Neural progenitor cell (in vitro differentiated cells): ENCODE measurements around the gene IREB2. TPM values are rescaled to one million over a fixed set of nuclear protein-coding genes. Genes with fewer than 3 reads are reported as not detected.

Experiments used
- DNase-seq: peaks from one replicate; pipeline ENCODE4 v3.0.0-alpha.2; 2016; ENCODE audit warnings: low spot score
- H2AFZ ChIP-seq: fragments of 200-600 bp; sonication (generic); replicated peaks from 2 replicates; pipeline ENCODE4 v1.6.1; 2016; ENCODE audit warnings: antibody characterized with exemption
- H3F3A ChIP-seq: fragments of 200-600 bp; sonication (generic); 2 replicates; pipeline ENCODE4 v1.6.1; 2016; ENCODE audit warnings: antibody characterized with exemption, low read depth
- H3K27ac ChIP-seq: fragments of 200-600 bp; sonication (generic); 2 replicates; pipeline ENCODE4 v1.5.1; 2016; ENCODE audit warnings: mild to moderate bottlenecking
- H3K27me3 ChIP-seq: fragments of 200-600 bp; sonication (generic); 2 replicates; pipeline ENCODE4 v1.6.1; 2016; ENCODE audit warnings: mild to moderate bottlenecking, moderate library complexity
- H3K36me3 ChIP-seq: fragments of 200-600 bp; sonication (generic); 2 replicates; pipeline ENCODE4 v1.5.1; 2016
- H3K4me1 ChIP-seq: fragments of 200-600 bp; sonication (generic); 2 replicates; pipeline ENCODE4 v1.6.1; 2016; ENCODE audit warnings: mixed run types
- H3K4me2 ChIP-seq: fragments of 200-600 bp; sonication (generic); 2 replicates; pipeline ENCODE4 v1.6.1; 2016
- H3K4me3 ChIP-seq: fragments of 200-600 bp; sonication (generic); 2 replicates; pipeline ENCODE4 v1.5.1; 2016
- H3K79me2 ChIP-seq: fragments of 200-600 bp; sonication (generic); 2 replicates; pipeline ENCODE4 v1.6.1; 2016; ENCODE audit warnings: low read depth
- H3K9ac ChIP-seq: fragments of 200-600 bp; sonication (generic); 2 replicates; pipeline ENCODE4 v1.6.1; 2016
- H3K9me3 ChIP-seq: fragments of 200-600 bp; sonication (generic); 2 replicates; pipeline ENCODE4 v1.5.1; 2016; ENCODE audit warnings: low read depth
- H4K20me1 ChIP-seq: fragments of 200-600 bp; sonication (generic); 2 replicates; pipeline ENCODE4 v1.6.1; 2016; ENCODE audit warnings: low read depth
- H3K27ac Mint-ChIP-seq: 3 replicates; pipeline ENCODE4 v1.8.0; 2021; ENCODE audit warnings: mixed read lengths
- H3K27me3 Mint-ChIP-seq: 2 replicates; pipeline ENCODE4 v1.8.0; 2022; ENCODE audit warnings: low read depth, mild to moderate bottlenecking, inconsistent platforms, moderate library complexity, mixed read lengths; ENCODE audit not compliant: insufficient read depth
- H3K36me3 Mint-ChIP-seq: 3 replicates; pipeline ENCODE4 v1.8.0; 2021; ENCODE audit warnings: mixed read lengths
- H3K4me1 Mint-ChIP-seq: 3 replicates; pipeline ENCODE4 v1.8.0; 2021; ENCODE audit warnings: mixed read lengths
- H3K4me3 Mint-ChIP-seq: 3 replicates; pipeline ENCODE4 v1.8.0; 2021; ENCODE audit warnings: mild to moderate bottlenecking, moderate library complexity, mixed read lengths
- H3K9me3 Mint-ChIP-seq: 3 replicates; pipeline ENCODE4 v1.8.0; 2020; ENCODE audit warnings: mixed read lengths
- EZH2 ChIP-seq: fragments of 200-600 bp; sonication (generic); IDR thresholded peaks from 2 replicates; pipeline ENCODE4 v1.6.1; 2017; ENCODE audit warnings: antibody characterized with exemption, mild to moderate bottlenecking, moderate library complexity
- EZH2phosphoT487 ChIP-seq: fragments of 200-600 bp; sonication (generic); IDR thresholded peaks from 2 replicates; pipeline ENCODE4 v1.6.1; 2017; ENCODE audit warnings: antibody characterized with exemption
- total RNA-seq: library from RNA; depleted of rRNA; stranded (reverse); fragments of >200 nt; gene quantifications from 2 replicates; pipeline ENCODE4 v1.2.3, GENCODE V29; 2015; ENCODE audit warnings: low replicate concordance
- TF ChIP-seq, protein P1 (sequence below): fragments of 200-600 bp; sonication (generic); IDR thresholded peaks from 2 replicates; pipeline ENCODE4 v1.5.1; 2017; ENCODE audit warnings: antibody characterized with exemption, mild to moderate bottlenecking

The IREB2 gene
- total RNA-seq, 1 donor from 2014 or later, result 87.7 TPM

DNA sequence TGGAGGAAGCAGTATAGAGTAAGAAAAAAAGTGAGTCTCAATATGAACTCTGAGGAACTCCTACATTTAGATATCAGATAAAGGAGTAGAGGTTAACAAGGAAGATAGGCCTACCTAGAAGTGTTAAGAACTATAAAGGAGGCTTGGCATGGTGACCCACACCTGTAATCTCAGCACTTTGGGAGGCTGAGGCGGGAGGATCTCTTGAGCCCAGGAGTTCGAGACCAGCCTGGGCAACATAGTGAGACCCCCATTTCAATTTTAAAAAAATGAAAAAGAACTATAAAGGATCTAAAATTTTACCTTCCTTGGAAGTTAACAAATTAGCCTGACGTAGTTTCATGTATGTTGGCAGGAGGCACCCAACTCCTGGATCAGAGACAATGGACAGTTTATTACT, 14.5 kb downstream of the IREB2 start:
- TF ChIP-seq, protein P1, sequence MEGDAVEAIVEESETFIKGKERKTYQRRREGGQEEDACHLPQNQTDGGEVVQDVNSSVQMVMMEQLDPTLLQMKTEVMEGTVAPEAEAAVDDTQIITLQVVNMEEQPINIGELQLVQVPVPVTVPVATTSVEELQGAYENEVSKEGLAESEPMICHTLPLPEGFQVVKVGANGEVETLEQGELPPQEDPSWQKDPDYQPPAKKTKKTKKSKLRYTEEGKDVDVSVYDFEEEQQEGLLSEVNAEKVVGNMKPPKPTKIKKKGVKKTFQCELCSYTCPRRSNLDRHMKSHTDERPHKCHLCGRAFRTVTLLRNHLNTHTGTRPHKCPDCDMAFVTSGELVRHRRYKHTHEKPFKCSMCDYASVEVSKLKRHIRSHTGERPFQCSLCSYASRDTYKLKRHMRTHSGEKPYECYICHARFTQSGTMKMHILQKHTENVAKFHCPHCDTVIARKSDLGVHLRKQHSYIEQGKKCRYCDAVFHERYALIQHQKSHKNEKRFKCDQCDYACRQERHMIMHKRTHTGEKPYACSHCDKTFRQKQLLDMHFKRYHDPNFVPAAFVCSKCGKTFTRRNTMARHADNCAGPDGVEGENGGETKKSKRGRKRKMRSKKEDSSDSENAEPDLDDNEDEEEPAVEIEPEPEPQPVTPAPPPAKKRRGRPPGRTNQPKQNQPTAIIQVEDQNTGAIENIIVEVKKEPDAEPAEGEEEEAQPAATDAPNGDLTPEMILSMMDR, result no peak
- no peak for TF ChIP-seq EZH2phosphoT487
- no peak for TF ChIP-seq EZH2
- H3K27ac Mint-ChIP-seq, result no peak overlapping the region

DNA sequence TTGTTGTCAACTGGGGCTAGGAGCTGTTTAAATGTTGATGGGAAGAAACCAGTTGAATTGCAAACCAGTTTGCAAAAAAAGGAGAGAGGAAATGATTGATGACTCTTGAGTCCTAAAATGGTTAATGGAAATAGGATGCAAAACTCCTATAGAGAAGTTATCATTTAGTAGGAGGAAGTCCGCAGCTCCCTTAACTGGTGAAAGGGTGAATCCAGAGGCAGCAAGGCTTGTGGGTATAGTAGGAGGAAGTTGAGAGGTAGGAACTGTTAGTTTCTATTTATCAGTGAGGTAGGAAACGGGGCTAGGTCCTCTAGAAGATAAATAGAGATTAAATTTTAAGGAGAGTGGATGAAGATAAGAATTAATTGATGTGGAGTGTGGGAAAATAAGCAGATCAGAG, 15.4 kb downstream of the IREB2 start:
- Histone ChIP-seq H3K4me1 (no peaks in the 10 kb centered on the region), H3K79me2 (peaks cover 100% of the 10 kb centered on the region), H3K9me3 (no peaks in the 10 kb centered on the region), H3K9ac (no peak overlapping the region), H3F3A (no peaks in the 10 kb centered on the region), H2AFZ (no peak overlapping the region), H4K20me1 (peaks cover 99% of the 10 kb centered on the region), H3K4me3 (no peak overlapping the region), H3K27ac (no peak overlapping the region), H3K27me3 (no peaks in the 10 kb centered on the region), H3K4me2 (no peak overlapping the region), H3K36me3 (no peaks in the 10 kb centered on the region)
- H3K4me3 Mint-ChIP-seq, result no peak overlapping the region
- DNase-seq, result no peak
- TF ChIP-seq, protein P1, result no peak
- TF ChIP-seq EZH2 (no peak), EZH2phosphoT487 (no peak)
- H3K27ac Mint-ChIP-seq, result no peak overlapping the region
- peaks cover 7% of the 10 kb centered on the region for H3K36me3 Mint-ChIP-seq
- H3K9me3 Mint-ChIP-seq, result no peaks in the 10 kb centered on the region
- no peaks in the 10 kb centered on the region for H3K4me1 Mint-ChIP-seq
- H3K27me3 Mint-ChIP-seq, result no peaks in the 10 kb centered on the region

More for the DNA sequence above, 14.5 kb downstream of the IREB2 start:
- H3K36me3 ChIP-seq, result no peaks in the 10 kb centered on the region
- H3K27ac ChIP-seq, result no peak overlapping the region
- H3K9ac ChIP-seq, result no peak overlapping the region
- no peak overlapping the region for H3K4me2 ChIP-seq
- peaks cover 100% of the 10 kb centered on the region for H3K79me2 ChIP-seq
- H3K4me1 ChIP-seq, result no peaks in the 10 kb centered on the region
- Mint-ChIP-seq H3K27me3 (peaks cover 2% of the 10 kb centered on the region), H3K36me3 (peaks cover 9% of the 10 kb centered on the region), H3K9me3 (no peaks in the 10 kb centered on the region), H3K4me3 (no peak overlapping the region), H3K4me1 (no peaks in the 10 kb centered on the region)
- H3K27me3 ChIP-seq, result no peaks in the 10 kb centered on the region
- H3K4me3 ChIP-seq, result no peak overlapping the region
- H4K20me1 ChIP-seq, result peaks cover 99% of the 10 kb centered on the region
- DNase-seq, result no peak
- no peaks in the 10 kb centered on the region for H3F3A ChIP-seq
- H2AFZ ChIP-seq, result no peak overlapping the region
- H3K9me3 ChIP-seq, result no peaks in the 10 kb centered on the region

DNA sequence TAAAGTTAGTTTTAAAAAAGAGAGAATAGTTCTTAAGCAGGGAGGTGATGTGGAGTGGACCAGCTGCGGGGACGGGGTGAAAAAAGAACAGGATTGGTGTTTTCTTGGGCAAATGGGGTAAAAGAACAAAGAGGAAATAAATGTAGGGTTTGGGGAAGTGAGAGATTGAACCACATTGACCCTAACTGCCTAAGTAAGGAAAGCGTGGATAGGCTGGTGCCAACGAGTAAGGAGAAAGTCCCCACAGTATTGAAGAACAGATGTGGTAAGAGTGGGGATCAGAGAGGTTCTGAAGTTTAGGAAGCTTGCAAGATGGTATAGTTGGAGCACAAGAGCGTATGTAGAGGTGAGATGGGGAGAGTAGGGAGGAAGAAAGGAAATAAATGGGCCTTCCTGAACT, 17.0 kb downstream of the IREB2 start:
- no peaks in the 10 kb centered on the region for H3K9me3 ChIP-seq
- H3K4me3 Mint-ChIP-seq, result no peak overlapping the region
- H3K79me2 ChIP-seq, result peaks cover 100% of the 10 kb centered on the region
- TF ChIP-seq EZH2 (no peak), EZH2phosphoT487 (no peak)
- TF ChIP-seq, protein P1, result no peak
- no peaks in the 10 kb centered on the region for H3K4me1 Mint-ChIP-seq
- H3K27ac Mint-ChIP-seq, result no peak overlapping the region
- no peak overlapping the region for H2AFZ ChIP-seq
- H3K9me3 Mint-ChIP-seq, result no peaks in the 10 kb centered on the region
- H3K36me3 ChIP-seq, result no peaks in the 10 kb centered on the region
- H3K9ac ChIP-seq, result no peak overlapping the region
- H3K27me3 Mint-ChIP-seq, result no peaks in the 10 kb centered on the region
- H3K27ac ChIP-seq, result peak overlapping the region; percentile 25
- DNase-seq, result no peak
- no peak overlapping the region for H3K4me2 ChIP-seq
- H3K4me3 ChIP-seq, result no peak overlapping the region
- peaks cover 100% of the 10 kb centered on the region for H4K20me1 ChIP-seq
- H3F3A ChIP-seq, result no peaks in the 10 kb centered on the region
- no peaks in the 10 kb centered on the region for H3K27me3 ChIP-seq
- H3K4me1 ChIP-seq, result no peaks in the 10 kb centered on the region
- peaks cover 7% of the 10 kb centered on the region for H3K36me3 Mint-ChIP-seq

DNA sequence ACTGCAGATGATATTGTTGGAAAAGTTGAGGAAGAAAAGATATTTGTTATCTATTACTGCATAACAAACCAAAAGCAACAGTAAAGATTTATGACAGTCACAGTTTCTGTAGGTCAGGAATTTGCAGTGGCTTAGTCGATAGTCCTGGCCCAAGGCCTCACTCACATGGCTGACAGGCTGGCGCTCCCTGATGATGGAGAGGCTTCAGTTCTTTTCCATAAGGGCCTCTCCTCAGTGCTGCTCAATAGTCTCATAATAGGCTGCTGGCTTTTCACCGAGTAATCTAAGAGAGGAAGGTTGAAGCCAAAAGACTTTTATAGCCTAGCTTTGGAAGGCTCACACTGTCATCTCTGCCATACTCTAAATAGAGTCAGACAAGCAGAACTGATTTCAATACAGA, 17.7 kb downstream of the IREB2 start:
- no peaks in the 10 kb centered on the region for H3K36me3 ChIP-seq
- no peak overlapping the region for H3K4me3 Mint-ChIP-seq
- H3K36me3 Mint-ChIP-seq, result peaks cover 3% of the 10 kb centered on the region
- no peaks in the 10 kb centered on the region for H3K27me3 Mint-ChIP-seq
- no peaks in the 10 kb centered on the region for H3K9me3 Mint-ChIP-seq
- no peak overlapping the region for H3K27ac ChIP-seq
- DNase-seq, result no peak
- H3K27me3 ChIP-seq, result no peaks in the 10 kb centered on the region
- H3K4me1 Mint-ChIP-seq, result no peaks in the 10 kb centered on the region
- H4K20me1 ChIP-seq, result peaks cover 100% of the 10 kb centered on the region
- no peak overlapping the region for H2AFZ ChIP-seq
- H3F3A ChIP-seq, result no peaks in the 10 kb centered on the region
- no peaks in the 10 kb centered on the region for H3K4me1 ChIP-seq
- TF ChIP-seq EZH2phosphoT487 (no peak), EZH2 (no peak)
- TF ChIP-seq, protein P1, result no peak
- no peak overlapping the region for H3K4me3 ChIP-seq
- H3K9me3 ChIP-seq, result no peaks in the 10 kb centered on the region
- H3K4me2 ChIP-seq, result no peak overlapping the region
- H3K27ac Mint-ChIP-seq, result no peak overlapping the region
- H3K79me2 ChIP-seq, result peaks cover 100% of the 10 kb centered on the region
- no peak overlapping the region for H3K9ac ChIP-seq
